Nephron (organoid): ENCODE data around the gene CREB3L1.
"Not testable (repeated sequence)": the region's sequence is repeated elsewhere in the genome, so short reads cannot be mapped to it uniquely, and the experiment has no call there.

Source experiments
- H3K27ac Mint-ChIP-seq, 3 experiments: 2 replicates each; pipeline ENCODE4 v1.8.0; 2020; ENCODE audit warnings: mixed read lengths in 3 of 3, mild to moderate bottlenecking in 2 of 3, moderate library complexity in 1 of 3
- H3K27me3 Mint-ChIP-seq: 2 replicates; pipeline ENCODE4 v1.8.0; 2021; ENCODE audit warnings: low read depth, mild to moderate bottlenecking, moderate library complexity, mixed read lengths
- H3K36me3 Mint-ChIP-seq: 2 replicates; pipeline ENCODE4 v1.8.0; 2020; ENCODE audit warnings: low read depth, mixed read lengths
- H3K4me1 Mint-ChIP-seq: 2 replicates; pipeline ENCODE4 v1.8.0; 2020; ENCODE audit warnings: mixed read lengths
- H3K4me3 Mint-ChIP-seq, 3 experiments: 2 replicates each; pipeline ENCODE4 v1.8.0; 2020; ENCODE audit warnings: mild to moderate bottlenecking in 3 of 3, mixed read lengths in 3 of 3, moderate library complexity in 2 of 3
- H3K9me3 Mint-ChIP-seq: 2 replicates; pipeline ENCODE4 v1.8.0; 2020; ENCODE audit warnings: mixed read lengths
- CTCF ChIP-seq, 3 experiments: fragments of 200-600 bp; sonication (generic); IDR thresholded peaks; one replicate each; pipeline ENCODE4 v1.5.0; 2021; ENCODE audit warnings: antibody characterized with exemption in 3 of 3; ENCODE audit not compliant: unreplicated experiment in 3 of 3

CREB3L1 gene

GRCh38 chr11:46300270-46300669 lies 22.8 kb downstream of the CREB3L1 start:
- Mint-ChIP-seq H3K27ac (no peak overlapping the region), H3K36me3 (peaks cover 5% of the 10 kb centered on the region), H3K9me3 (no peaks in the 10 kb centered on the region), H3K4me3 (no peak overlapping the region), H3K27me3 (no peaks in the 10 kb centered on the region), H3K4me1 (peaks cover 23% of the 10 kb centered on the region)
- no peak for TF ChIP-seq CTCF (IDR thresholded peaks at IDR 0.05; ENCODE audit: unreplicated experiment in 3 of 3)

GRCh38 chr11:46302866-46303265 lies 25.4 kb downstream of the CREB3L1 start:
- Mint-ChIP-seq H3K27me3 (no peaks in the 10 kb centered on the region), H3K4me1 (peaks cover 14% of the 10 kb centered on the region), H3K9me3 (no peaks in the 10 kb centered on the region), H3K27ac (no peak overlapping the region), H3K4me3 (no peak overlapping the region), H3K36me3 (peaks cover 5% of the 10 kb centered on the region)
- no peak for TF ChIP-seq CTCF (IDR thresholded peaks at IDR 0.05; ENCODE audit: unreplicated experiment in 3 of 3)

- H3K9me3 Mint-ChIP-seq, H3K27me3 Mint-ChIP-seq, H3K4me3 Mint-ChIP-seq, H3K27ac Mint-ChIP-seq, H3K36me3 Mint-ChIP-seq: not testable (repeated sequence)
- H3K4me1 Mint-ChIP-seq: peaks cover 16% of the 10 kb centered on the region
Observed at GRCh38 chr11:46304036-46304435, 26.6 kb downstream of the CREB3L1 start.

- Mint-ChIP-seq H3K4me1 (peaks cover 11% of the 10 kb centered on the region), H3K36me3 (peaks cover 1% of the 10 kb centered on the region), H3K27me3 (no peaks in the 10 kb centered on the region), H3K4me3 (no peak overlapping the region), H3K27ac (peak overlapping the region in 1 of 3 experiments; percentile 35), H3K9me3 (no peaks in the 10 kb centered on the region)
- no peak for TF ChIP-seq CTCF (IDR thresholded peaks at IDR 0.05; ENCODE audit: unreplicated experiment in 3 of 3)
Observed at GRCh38 chr11:46304605-46305179, 27.2 kb downstream of the CREB3L1 start.

GRCh38 chr11:46305295-46305694 lies 27.8 kb downstream of the CREB3L1 start:
- H3K9me3 Mint-ChIP-seq: no peaks in the 10 kb centered on the region
- peak in 1 of 3 experiments; percentile 13 for TF ChIP-seq CTCF (IDR thresholded peaks at IDR 0.05; ENCODE audit: unreplicated experiment in 3 of 3)
- no peak overlapping the region for H3K4me3 Mint-ChIP-seq
- H3K27ac Mint-ChIP-seq: peak overlapping the region; percentile 13 to 35 (median 35)
- peaks cover 10% of the 10 kb centered on the region for H3K4me1 Mint-ChIP-seq
- no peaks in the 10 kb centered on the region for H3K27me3 Mint-ChIP-seq
- no peaks in the 10 kb centered on the region for H3K36me3 Mint-ChIP-seq

- TF ChIP-seq CTCF (IDR thresholded peaks at IDR 0.05; ENCODE audit: unreplicated experiment in 3 of 3): no peak
- H3K9me3 Mint-ChIP-seq: no peaks in the 10 kb centered on the region
- H3K27me3 Mint-ChIP-seq: no peaks in the 10 kb centered on the region
- peak overlapping the region in 1 of 3 experiments; percentile 34 for H3K27ac Mint-ChIP-seq
- no peaks in the 10 kb centered on the region for H3K36me3 Mint-ChIP-seq
- peaks cover 10% of the 10 kb centered on the region for H3K4me1 Mint-ChIP-seq
- H3K4me3 Mint-ChIP-seq: no peak overlapping the region
Observed at GRCh38 chr11:46306296-46306853, 28.9 kb downstream of the CREB3L1 start.
